ENCODE data around the gene CDC42EP1. TPM values are rescaled to one million over a fixed set of nuclear protein-coding genes. Genes with fewer than 3 reads are reported as not detected.

The CDC42EP1 gene
- total and polyA plus RNA-seq, 2 experiments from 2014 or later: 7.7 to 10.2 TPM

- peak overlapping the region; percentile 76 for H2AFZ ChIP-seq
- Mint-ChIP-seq H3K36me3 (ENCODE audit: low read depth) (peaks cover 5% of the 10 kb centered on the region; the same call in 2 of the 3 replicates), H3K9me3 (no peaks in the 10 kb centered on the region; the same call in 1 of the 3 replicates), H3K27me3 (ENCODE audit: insufficient read depth, low read depth, poor library complexity) (peaks cover 44% of the 10 kb centered on the region), H3K27ac (peak overlapping the region; percentile 89; the same call in 1 of the 2 replicates), H3K4me1 (peaks cover 45% of the 10 kb centered on the region), H3K4me3 (peak overlapping the region; percentile 76)
- no peaks in the 10 kb centered on the region for H3K36me3 ChIP-seq (ENCODE audit: insufficient read depth)
- H3K4me2 ChIP-seq: peak overlapping the region; percentile 96
- peak; percentile 52 for TF ChIP-seq EZH2 (IDR thresholded peaks at IDR 0.05; ENCODE audit: low read depth, unreplicated experiment)
- peak; percentile 71 for TF ChIP-seq CREB1 (CRISPR knock-in tag; IDR thresholded peaks at IDR 0.05; ENCODE audit: low read depth)
- no peak for TF ChIP-seq ZNF114 (CRISPR knock-in tag; IDR thresholded peaks at IDR 0.05)
- peak; percentile 83 to 87 for TF ChIP-seq CTCF (conservative IDR thresholded peaks at IDR 0.05; ENCODE audit: low read depth in 2 of 2)
- no peak for TF ChIP-seq ZNF331 (CRISPR knock-in tag; IDR thresholded peaks at IDR 0.05; ENCODE audit: low read depth)
- TF ChIP-seq POLR2AphosphoS5 (IDR thresholded peaks at IDR 0.05; ENCODE audit: low read depth): peak; percentile 40; the same call in 1 of the 2 replicates
- no peak for TF ChIP-seq NANOG (IDR thresholded peaks at IDR 0.05; ENCODE audit: borderline replicate concordance)
- peaks cover 36% of the 10 kb centered on the region for H3K4me1 ChIP-seq (ENCODE audit: insufficient read depth)
- peak overlapping the region; percentile 64 for H3K4me3 ChIP-seq
- peaks cover 12% of the 10 kb centered on the region for H3F3A ChIP-seq (replicated peaks; ENCODE audit: low read depth)
- no peak overlapping the region for H3K27ac ChIP-seq (ENCODE audit: low read depth)
- peaks cover 48% of the 10 kb centered on the region for H3K27me3 ChIP-seq (ENCODE audit: insufficient read depth)
- H3K79me2 ChIP-seq (replicated peaks; ENCODE audit: insufficient read depth): peaks cover 17% of the 10 kb centered on the region
- ATAC-seq: peak; percentile 66
- no peaks in the 10 kb centered on the region for H3K9me2 ChIP-seq (ENCODE audit: insufficient read depth)
- no peaks in the 10 kb centered on the region for H4K20me1 ChIP-seq (replicated peaks; ENCODE audit: insufficient read depth)
- DNase-seq (ENCODE audit: low spot score): peak; percentile 96
These were observed 1.1 kb downstream of the CDC42EP1 start for GRCh38 chr22:37561212-37562048.

GRCh38 chr22:37562049-37562875, 2.0 kb downstream of the CDC42EP1 start:
- H3K36me3 ChIP-seq (ENCODE audit: insufficient read depth): no peaks in the 10 kb centered on the region
- peaks cover 39% of the 10 kb centered on the region for H3K27me3 Mint-ChIP-seq (ENCODE audit: insufficient read depth, low read depth, poor library complexity)
- H3K27ac Mint-ChIP-seq: peak overlapping the region; percentile 89; the same call in 1 of the 2 replicates
- H3K9me3 Mint-ChIP-seq: no peaks in the 10 kb centered on the region; the same call in 1 of the 3 replicates
- H2AFZ ChIP-seq: peak overlapping the region; percentile 69; the same call in 1 of the 2 replicates
- DNase-seq (ENCODE audit: low spot score): no peak
- H3K27ac ChIP-seq (ENCODE audit: low read depth): no peak overlapping the region
- H3K4me1 ChIP-seq (ENCODE audit: insufficient read depth): peaks cover 29% of the 10 kb centered on the region
- peak overlapping the region; percentile 96; the same call in 1 of the 2 replicates for H3K4me2 ChIP-seq
- H3K4me3 Mint-ChIP-seq: peak overlapping the region; percentile 76
- peaks cover 14% of the 10 kb centered on the region for H3F3A ChIP-seq (replicated peaks; ENCODE audit: low read depth)
- peak overlapping the region; percentile 64; the same call in 1 of the 2 replicates for H3K4me3 ChIP-seq
- H3K27me3 ChIP-seq (ENCODE audit: insufficient read depth): peaks cover 44% of the 10 kb centered on the region
- no peak for ATAC-seq
- H3K4me1 Mint-ChIP-seq: peaks cover 42% of the 10 kb centered on the region
- peaks cover 8% of the 10 kb centered on the region for H3K36me3 Mint-ChIP-seq (ENCODE audit: low read depth)
- H4K20me1 ChIP-seq (replicated peaks; ENCODE audit: insufficient read depth): no peaks in the 10 kb centered on the region
- H3K9me2 ChIP-seq (ENCODE audit: insufficient read depth): no peaks in the 10 kb centered on the region
- peaks cover 17% of the 10 kb centered on the region for H3K79me2 ChIP-seq (replicated peaks; ENCODE audit: insufficient read depth)
- no peak for TF ChIP-seq ZNF462 (CRISPR knock-in tag; IDR thresholded peaks at IDR 0.05)
